Measurements from ENCODE around the gene VAMP2.
"Not testable (repeated sequence)": the region's sequence is repeated elsewhere in the genome, so short reads cannot be mapped to it uniquely, and the experiment has no call there.

Gene VAMP2

DNA sequence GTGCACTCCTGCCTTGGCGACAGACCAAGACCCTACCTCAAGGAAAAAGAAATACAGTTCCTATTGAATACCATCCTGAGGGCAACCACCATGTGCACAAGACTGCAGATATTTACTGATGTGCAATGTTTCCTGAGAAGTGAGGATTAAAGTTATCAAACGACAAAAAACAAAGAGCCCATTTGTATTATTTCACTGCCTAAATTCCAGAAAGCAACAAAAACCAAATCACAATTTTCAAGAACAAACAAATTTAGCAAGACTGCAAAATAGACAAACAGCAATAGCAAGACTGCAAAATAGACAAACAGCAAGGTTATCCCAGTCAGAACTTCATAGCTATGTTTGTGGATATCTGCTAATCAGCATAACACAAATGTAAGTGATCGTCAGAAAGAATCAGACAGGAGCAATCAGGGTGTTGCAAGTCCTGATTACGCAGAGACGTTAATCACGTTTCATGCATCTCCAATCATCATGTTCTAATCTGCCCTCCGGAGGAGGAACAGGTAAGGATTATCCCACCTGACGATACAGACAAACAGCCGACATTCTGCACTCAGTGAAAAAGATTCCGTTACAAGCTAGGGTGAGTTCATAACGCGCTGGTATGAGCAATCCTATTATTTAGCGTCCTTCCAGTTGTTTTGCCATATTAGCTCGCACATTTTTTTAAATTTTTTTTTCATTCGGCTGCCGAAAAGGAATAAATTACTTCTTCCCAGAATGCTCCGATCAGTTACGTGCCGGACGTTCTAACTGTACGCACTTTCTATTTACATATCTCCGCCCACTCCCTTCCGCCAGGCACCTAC, 10.5 kb upstream of the VAMP2 start:
- Histone ChIP-seq H3K36me3 (ENCODE audit: insufficient read depth, low read depth, low read length) (no peaks in the 10 kb centered on the region), H3K27me3 (ENCODE audit: insufficient read depth, low read length) (no peaks in the 10 kb centered on the region), H3K4me3 (ENCODE audit: low read length) (peak overlapping the region; percentile 79), H3K9ac (ENCODE audit: low read depth, low read length) (peak overlapping the region; percentile 92), H3K9me3 (ENCODE audit: insufficient read depth, low read depth, low read length) (no peaks in the 10 kb centered on the region), H3K27ac (ENCODE audit: low read length) (peak overlapping the region; percentile 89), H3K4me1 (ENCODE audit: insufficient read depth, low read length) (peaks cover 8% of the 10 kb centered on the region; the same call in 1 of the 2 replicates)

- not testable (repeated sequence) for H3K4me3 ChIP-seq (ENCODE audit: low read length); H3K9me3 ChIP-seq (ENCODE audit: insufficient read depth, low read depth, low read length); H3K27me3 ChIP-seq (ENCODE audit: insufficient read depth, low read length); H3K27ac ChIP-seq (ENCODE audit: low read length); H3K9ac ChIP-seq (ENCODE audit: low read depth, low read length); H3K4me1 ChIP-seq (ENCODE audit: insufficient read depth, low read length); H3K36me3 ChIP-seq (ENCODE audit: insufficient read depth, low read depth, low read length)
Observed at GRCh38 chr17:8170186-8170585, 7.4 kb upstream of the VAMP2 start.

DNA sequence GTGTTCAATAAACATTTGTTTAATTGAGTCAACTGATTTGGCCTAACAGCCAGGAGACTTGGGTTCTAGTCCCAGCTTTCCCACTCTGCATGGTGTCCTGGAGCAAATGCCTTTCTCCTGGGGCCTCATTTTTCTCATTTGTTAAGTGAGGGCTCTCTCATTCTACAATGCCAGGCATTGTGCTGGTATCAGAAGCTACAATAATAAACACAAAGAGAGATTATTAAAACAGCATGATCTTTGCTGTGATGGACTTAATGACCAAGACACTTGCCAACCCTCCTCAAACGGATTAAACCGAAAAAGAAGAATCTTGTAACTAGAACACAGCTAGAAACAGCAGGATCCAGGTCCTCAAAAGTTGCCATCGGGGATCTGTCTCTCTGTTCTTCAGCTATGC, 4.8 kb upstream of the VAMP2 start:
- Histone ChIP-seq H3K27ac (ENCODE audit: low read length) (no peak overlapping the region), H3K27me3 (ENCODE audit: insufficient read depth, low read length) (no peaks in the 10 kb centered on the region), H3K4me3 (ENCODE audit: low read length) (no peak overlapping the region), H3K36me3 (ENCODE audit: insufficient read depth, low read depth, low read length) (no peaks in the 10 kb centered on the region), H3K9me3 (ENCODE audit: insufficient read depth, low read depth, low read length) (no peaks in the 10 kb centered on the region), H3K9ac (ENCODE audit: low read depth, low read length) (no peak overlapping the region), H3K4me1 (ENCODE audit: insufficient read depth, low read length) (peaks cover 16% of the 10 kb centered on the region; the same call in 1 of the 2 replicates)

DNA sequence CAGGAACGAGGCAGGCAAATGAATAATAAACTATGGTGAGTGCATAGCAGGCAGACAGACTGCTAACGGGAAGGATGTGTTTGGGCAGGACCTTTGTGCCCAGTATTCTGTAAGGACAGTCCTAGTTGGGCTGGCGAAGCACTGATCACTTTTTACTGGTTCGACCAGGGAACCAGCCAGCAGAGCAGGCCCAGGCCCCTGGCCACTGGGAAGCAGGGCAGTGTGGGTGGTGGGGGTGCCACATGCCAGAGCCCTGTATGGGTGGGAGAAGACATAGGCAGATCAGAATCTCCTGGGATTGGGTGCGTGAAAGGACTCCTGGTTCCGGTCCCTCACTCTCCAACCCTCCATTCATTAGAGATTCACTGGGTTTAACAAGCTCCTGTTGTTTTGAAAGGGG, 4.0 kb upstream of the VAMP2 start:
- no peak overlapping the region for H3K4me3 ChIP-seq (ENCODE audit: low read length)
- no peaks in the 10 kb centered on the region for H3K9me3 ChIP-seq (ENCODE audit: insufficient read depth, low read depth, low read length)
- H3K9ac ChIP-seq (ENCODE audit: low read depth, low read length) = no peak overlapping the region
- H3K27me3 ChIP-seq (ENCODE audit: insufficient read depth, low read length) = no peaks in the 10 kb centered on the region
- H3K36me3 ChIP-seq (ENCODE audit: insufficient read depth, low read depth, low read length) = no peaks in the 10 kb centered on the region
- H3K27ac ChIP-seq (ENCODE audit: low read length) = no peak overlapping the region
- peaks cover 18% of the 10 kb centered on the region for H3K4me1 ChIP-seq (ENCODE audit: insufficient read depth, low read length)

DNA sequence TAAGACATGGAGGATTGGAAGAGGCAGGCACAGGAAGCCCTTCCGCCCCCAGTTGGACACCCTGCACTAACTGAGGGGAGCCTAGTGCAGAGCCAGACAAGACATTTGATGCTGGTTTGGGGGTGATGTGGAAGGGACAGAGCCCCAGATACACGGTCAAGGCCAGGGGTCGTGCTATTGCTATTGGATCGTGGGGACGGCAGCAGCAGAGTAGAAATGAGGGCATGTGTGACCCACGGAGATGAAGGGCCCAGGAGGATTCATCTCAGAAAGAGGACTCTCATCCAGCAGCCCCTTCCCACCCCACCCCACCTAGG, 2.0 kb upstream of the VAMP2 start:
- peaks cover 20% of the 10 kb centered on the region for H3K4me1 ChIP-seq (ENCODE audit: insufficient read depth, low read length)
- H3K9me3 ChIP-seq (ENCODE audit: insufficient read depth, low read depth, low read length) = no peaks in the 10 kb centered on the region
- no peaks in the 10 kb centered on the region for H3K27me3 ChIP-seq (ENCODE audit: insufficient read depth, low read length)
- no peak overlapping the region for H3K27ac ChIP-seq (ENCODE audit: low read length)
- 0 out of 2 replicates have a peak overlapping the region, but pooled peaks have one; percentile 84 for H3K4me3 ChIP-seq (ENCODE audit: low read length)
- peak overlapping the region; percentile 99; the same call in 1 of the 2 replicates for H3K9ac ChIP-seq (ENCODE audit: low read depth, low read length)
- H3K36me3 ChIP-seq (ENCODE audit: insufficient read depth, low read depth, low read length) = peaks cover 16% of the 10 kb centered on the region

DNA sequence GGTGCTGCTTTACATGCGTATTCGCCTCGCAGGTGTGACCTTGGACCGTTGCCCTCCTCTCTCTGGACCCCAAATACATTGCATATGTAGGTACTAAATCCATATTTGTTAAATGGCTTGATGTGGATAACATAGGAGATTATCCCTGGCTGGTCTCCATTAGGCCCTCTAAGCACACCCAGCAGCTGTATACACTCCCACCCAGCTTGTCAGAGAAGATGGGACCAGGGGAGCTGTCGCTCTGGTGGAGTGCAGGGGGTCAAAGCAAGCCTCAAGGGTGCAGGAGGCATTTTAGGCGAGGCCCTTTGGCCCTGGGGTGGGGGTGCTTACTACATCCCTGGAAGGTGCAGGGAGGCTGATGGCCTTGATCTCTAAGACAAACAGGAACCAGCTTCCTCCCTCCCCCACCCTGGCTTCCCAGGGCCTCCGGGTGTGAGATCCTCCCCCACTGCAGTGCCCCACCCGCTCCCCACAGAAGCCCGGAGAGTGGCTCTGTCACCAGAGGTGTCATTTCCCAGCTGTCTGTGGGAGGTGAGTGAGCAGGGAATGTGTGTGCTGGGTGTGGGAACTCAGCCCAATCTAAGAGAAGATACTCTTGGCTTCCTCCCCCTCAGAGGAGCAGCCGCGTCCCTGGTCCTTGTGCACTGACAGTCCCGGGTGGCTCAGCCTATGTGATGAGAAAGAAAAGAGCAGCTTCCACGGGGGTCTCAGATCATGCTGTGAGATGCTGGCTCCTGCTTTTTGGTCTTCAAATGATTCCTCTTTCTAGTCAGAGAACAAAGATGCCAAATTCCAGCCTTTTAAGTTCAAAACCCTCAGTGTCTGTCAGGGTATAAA, 1.4 kb upstream of the VAMP2 start:
- H3K36me3 ChIP-seq (ENCODE audit: insufficient read depth, low read depth, low read length) = peaks cover 22% of the 10 kb centered on the region
- peak overlapping the region; percentile 99 for H3K27ac ChIP-seq (ENCODE audit: low read length)
- H3K27me3 ChIP-seq (ENCODE audit: insufficient read depth, low read length) = no peaks in the 10 kb centered on the region
- peak overlapping the region; percentile 99; the same call in 1 of the 2 replicates for H3K9ac ChIP-seq (ENCODE audit: low read depth, low read length)
- H3K9me3 ChIP-seq (ENCODE audit: insufficient read depth, low read depth, low read length) = no peaks in the 10 kb centered on the region
- peaks cover 20% of the 10 kb centered on the region for H3K4me1 ChIP-seq (ENCODE audit: insufficient read depth, low read length)
- H3K4me3 ChIP-seq (ENCODE audit: low read length) = peak overlapping the region; percentile 84; the same call in 1 of the 2 replicates

- H3K36me3 ChIP-seq (ENCODE audit: insufficient read depth, low read depth, low read length) = peaks cover 22% of the 10 kb centered on the region
- peak overlapping the region; percentile 99 for H3K9ac ChIP-seq (ENCODE audit: low read depth, low read length)
- H3K27ac ChIP-seq (ENCODE audit: low read length) = peak overlapping the region; percentile 99
- H3K9me3 ChIP-seq (ENCODE audit: insufficient read depth, low read depth, low read length) = no peaks in the 10 kb centered on the region
- H3K27me3 ChIP-seq (ENCODE audit: insufficient read depth, low read length) = no peaks in the 10 kb centered on the region
- H3K4me3 ChIP-seq (ENCODE audit: low read length) = peak overlapping the region; percentile 84
- H3K4me1 ChIP-seq (ENCODE audit: insufficient read depth, low read length) = peaks cover 20% of the 10 kb centered on the region
Observed at GRCh38 chr17:8162997-8163977, 539 bp upstream of the VAMP2 start.

DNA sequence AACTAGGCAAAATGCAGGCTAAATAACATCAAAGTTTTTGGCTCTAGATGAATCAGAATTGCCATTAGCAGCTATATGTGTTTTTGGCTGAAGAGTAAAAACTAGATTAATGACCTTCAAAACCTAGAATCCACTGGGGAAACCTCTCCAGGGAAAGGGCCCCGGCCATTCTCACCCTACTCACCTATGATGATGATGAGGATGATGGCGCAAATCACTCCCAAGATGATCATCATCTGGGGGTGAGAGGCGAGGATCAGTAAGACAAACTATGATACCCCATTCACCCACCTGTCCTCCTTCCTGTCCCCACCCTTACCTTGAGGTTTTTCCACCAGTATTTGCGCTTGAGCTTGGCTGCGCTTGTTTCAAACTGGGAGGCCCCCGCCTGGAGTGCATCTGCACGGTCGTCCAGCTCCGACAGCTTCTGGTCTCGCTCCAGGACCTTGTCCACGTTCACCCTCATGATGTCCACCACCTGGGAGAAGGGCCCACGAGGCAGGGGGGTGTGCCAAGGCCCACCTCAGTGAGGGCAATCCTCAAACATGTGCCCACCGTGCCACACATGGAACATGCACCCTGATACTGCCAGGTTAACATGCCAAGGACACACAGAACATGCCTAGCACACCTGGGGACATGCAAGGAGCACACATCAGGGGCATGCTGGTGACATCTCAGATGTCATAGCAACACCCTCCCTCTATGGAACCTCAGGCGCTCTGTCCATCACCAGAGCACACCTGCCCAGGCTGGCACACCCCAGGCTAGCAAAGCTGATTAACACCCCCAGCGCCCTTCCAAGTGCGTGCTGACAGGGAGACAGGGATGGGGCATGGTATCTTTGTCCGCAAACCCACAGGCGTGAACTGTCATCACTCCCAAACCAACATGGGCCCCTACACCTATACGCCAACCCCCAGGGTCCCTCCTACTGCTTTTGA, 1.2 kb downstream of the VAMP2 start:
- Histone ChIP-seq H3K9me3 (ENCODE audit: insufficient read depth, low read depth, low read length) (no peaks in the 10 kb centered on the region), H3K4me3 (ENCODE audit: low read length) (peak overlapping the region; percentile 83), H3K4me1 (ENCODE audit: insufficient read depth, low read length) (peaks cover 20% of the 10 kb centered on the region), H3K9ac (ENCODE audit: low read depth, low read length) (peak overlapping the region; percentile 87), H3K27ac (ENCODE audit: low read length) (peak overlapping the region; percentile 57), H3K27me3 (ENCODE audit: insufficient read depth, low read length) (no peaks in the 10 kb centered on the region), H3K36me3 (ENCODE audit: insufficient read depth, low read depth, low read length) (peaks cover 22% of the 10 kb centered on the region)

- Histone ChIP-seq H3K4me1 (ENCODE audit: insufficient read depth, low read length) (peaks cover 20% of the 10 kb centered on the region), H3K27ac (ENCODE audit: low read length) (no peak overlapping the region), H3K36me3 (ENCODE audit: insufficient read depth, low read depth, low read length) (peaks cover 22% of the 10 kb centered on the region), H3K9ac (ENCODE audit: low read depth, low read length) (no peak overlapping the region; the same call in 1 of the 2 replicates), H3K4me3 (ENCODE audit: low read length) (no peak overlapping the region), H3K27me3 (ENCODE audit: insufficient read depth, low read length) (no peaks in the 10 kb centered on the region), H3K9me3 (ENCODE audit: insufficient read depth, low read depth, low read length) (no peaks in the 10 kb centered on the region)
Observed at GRCh38 chr17:8160741-8161221, 2.0 kb downstream of the VAMP2 start.

GRCh38 chr17:8160224-8160577, 2.5 kb downstream of the VAMP2 start:
- no peak overlapping the region for H3K9ac ChIP-seq (ENCODE audit: low read depth, low read length)
- no peaks in the 10 kb centered on the region for H3K9me3 ChIP-seq (ENCODE audit: insufficient read depth, low read depth, low read length)
- H3K4me3 ChIP-seq (ENCODE audit: low read length) = no peak overlapping the region
- H3K36me3 ChIP-seq (ENCODE audit: insufficient read depth, low read depth, low read length) = peaks cover 22% of the 10 kb centered on the region
- H3K27ac ChIP-seq (ENCODE audit: low read length) = no peak overlapping the region
- peaks cover 25% of the 10 kb centered on the region for H3K4me1 ChIP-seq (ENCODE audit: insufficient read depth, low read length)
- no peaks in the 10 kb centered on the region for H3K27me3 ChIP-seq (ENCODE audit: insufficient read depth, low read length)
